Measurements from ENCODE around the gene DEFB132. TPM values are rescaled to one million over a fixed set of nuclear protein-coding genes. Genes with fewer than 3 reads are reported as not detected.

DEFB132 gene
- total and polyA plus RNA-seq, 2 of the 13 experiments (the other 11 are each of a cell fraction or from before 2014, with no cell fraction given) = not detected

GRCh38 chr20:290084-290831, 32.7 kb downstream of the DEFB132 start, which contains the start of gene C20orf96 (continued):
- TF ChIP-seq DBP (CRISPR knock-in tag; IDR thresholded peaks at IDR 0.05; ENCODE audit: not compliant biosample characterization) (peak; percentile 7), ZNF703 (CRISPR knock-in tag; IDR thresholded peaks at IDR 0.05; ENCODE audit: borderline replicate concordance) (no peak), ZNF878 (CRISPR knock-in tag; IDR thresholded peaks at IDR 0.05) (no peak), ZNF235 (CRISPR knock-in tag; IDR thresholded peaks at IDR 0.05; ENCODE audit: borderline replicate concordance) (peak; percentile 21; the same call in 1 of the 2 replicates), CSRNP2 (CRISPR knock-in tag; conservative IDR thresholded peaks at IDR 0.05; ENCODE audit: low read depth) (no peak), ZNF552 (CRISPR knock-in tag; IDR thresholded peaks at IDR 0.05; ENCODE audit: borderline replicate concordance) (peak; percentile 68; the same call in 1 of the 2 replicates), ZNF644 (CRISPR knock-in tag; IDR thresholded peaks at IDR 0.05; ENCODE audit: low read depth) (no peak), ZBED4 (CRISPR knock-in tag; IDR thresholded peaks at IDR 0.05; ENCODE audit: borderline replicate concordance) (no peak), RXRA (CRISPR knock-in tag; IDR thresholded peaks at IDR 0.05) (peak; percentile 69), EZH2 (conservative IDR thresholded peaks at IDR 0.05; ENCODE audit: low read depth, low read length) (no peak), HDAC2 (CRISPR knock-in tag; IDR thresholded peaks at IDR 0.05) (0 out of 2 replicates have a peak, but pooled peaks have one; percentile 28), JDP2 (CRISPR knock-in tag; IDR thresholded peaks at IDR 0.05; ENCODE audit: borderline replicate concordance) (no peak), SRSF1 (optimal IDR thresholded peaks at IDR 0.05; ENCODE audit: low read depth, low read length) (no peak), GFI1 (CRISPR knock-in tag; IDR thresholded peaks at IDR 0.05; ENCODE audit: borderline replicate concordance) (no peak; the same call in 1 of the 2 replicates), TBL1XR1 (IDR thresholded peaks at IDR 0.05; ENCODE audit: borderline replicate concordance, low read length, partially characterized antibody) (no peak), DNMT3B (CRISPR knock-in tag; conservative IDR thresholded peaks at IDR 0.05) (0 out of 2 replicates have a peak, but pooled peaks have one; percentile 76), MLX (CRISPR knock-in tag; IDR thresholded peaks at IDR 0.05) (no peak), MIXL1 (CRISPR knock-in tag; IDR thresholded peaks at IDR 0.05) (0 out of 2 replicates have a peak, but pooled peaks have one; percentile 5), SIN3B (IDR thresholded peaks at IDR 0.05; ENCODE audit: low read length) (no peak), THAP8 (CRISPR knock-in tag; IDR thresholded peaks at IDR 0.05; ENCODE audit: borderline replicate concordance) (0 out of 2 replicates have a peak, but pooled peaks have one; percentile 69)

Data from HepG2 (cell line).